GM12878 (cell line): ENCODE results near the gene RP9. TPM values are rescaled to one million over a fixed set of nuclear protein-coding genes. Genes with fewer than 3 reads are reported as not detected.

Source experiments
- ATAC-seq: fragments of 200-7000 bp; cut with Tn5 transposase; 3 replicates; pipeline ENCODE4 v1.9.1; 2020; ENCODE audit warnings: mild to moderate bottlenecking, moderate library complexity
- BruUV-seq: library from RNA; stranded (reverse); fragments of 400-500 nt; replicated peaks from 2 replicates; lab custom pipeline; 2021; lab: Mats Ljungman, UMichigan
- CTCF ChIA-PET: fragments of 300-600 bp; sonication (Branson Sonifier 250); formaldehyde crosslinking; extraction: SDS; loops from one replicate; lab custom pipeline; 2021; ENCODE audit warnings: inconsistent platforms; lab: Yijun Ruan, JAX
- POLR2A ChIA-PET: fragments of 350-600 bp; formaldehyde crosslinking; extraction: SDS; loops from one replicate; lab custom pipeline; 2021; ENCODE audit warnings: inconsistent platforms; lab: Charles Lee
- RAD21 ChIA-PET: fragments of 300-600 bp; sonication (Branson Sonifier 250); formaldehyde crosslinking; loops from one replicate; lab custom pipeline; 2023; ENCODE audit warnings: antibody characterized with exemption; ENCODE audit not compliant: unreplicated experiment; lab: Charles Lee
- SMC1A ChIA-PET: fragments of 300-600 bp; sonication (Branson Sonifier 250); formaldehyde crosslinking; loops from one replicate; lab custom pipeline; 2023; ENCODE audit not compliant: unreplicated experiment, uncharacterized antibody; lab: Charles Lee
- DNase-seq: peaks from one replicate; pipeline ENCODE4 v3.0.0-alpha.2; 2011; ENCODE audit warnings: low read depth, low spot score
- FAIRE-seq: peaks from 3 replicates; lab custom pipeline; 2011; peaks lifted over from hg19 to GRCh38; lab: Jason Lieb, UNC
- H2AFZ ChIP-seq: 2 replicates; pipeline ENCODE4 v1.6.0; 2011; ENCODE audit warnings: low read depth, low read length, control low read depth; ENCODE audit not compliant: control insufficient read depth
- H3K27ac ChIP-seq: 2 replicates; pipeline ENCODE4 v1.5.1; 2011; ENCODE audit warnings: control low read depth; ENCODE audit not compliant: control insufficient read depth, insufficient read depth
- H3K27me3 ChIP-seq, 2 experiments: replicated peaks in 1 of 2; 2 replicates each; pipeline versions ENCODE4 v1.6.0 to v1.6.1; 2011; ENCODE audit warnings: low read length in 1 of 2; ENCODE audit not compliant: control insufficient read depth in 2 of 2, insufficient read depth in 2 of 2
- H3K36me3 ChIP-seq, 2 experiments: 2 replicates each; pipeline ENCODE4 v1.5.1; 2011; ENCODE audit warnings: low read length in 1 of 2; ENCODE audit not compliant: control insufficient read depth in 2 of 2, insufficient read depth in 2 of 2
- H3K4me1 ChIP-seq: 2 replicates; pipeline ENCODE4 v1.6.1; 2011; ENCODE audit warnings: mild to moderate bottlenecking, low read length, moderate library complexity, mixed read lengths; ENCODE audit not compliant: control insufficient read depth, insufficient read depth
- H3K4me2 ChIP-seq: 2 replicates; pipeline ENCODE4 v1.6.0; 2011; ENCODE audit warnings: control low read depth; ENCODE audit not compliant: control insufficient read depth, insufficient read depth
- H3K4me3 ChIP-seq: fragments of 200-600 bp; sonication (generic); 2 replicates; pipeline ENCODE4 v1.5.1; 2016
- H3K79me2 ChIP-seq: 2 replicates; pipeline ENCODE4 v1.6.0; 2011; ENCODE audit warnings: low read length; ENCODE audit not compliant: control insufficient read depth, insufficient read depth
- H3K9ac ChIP-seq: 2 replicates; pipeline ENCODE4 v1.8.0; 2011; ENCODE audit warnings: low read length, control low read depth, mixed read lengths; ENCODE audit not compliant: control insufficient read depth, insufficient read depth
- H3K9me3 ChIP-seq: replicated peaks from 3 replicates; pipeline ENCODE4 v1.5.1; 2011; ENCODE audit warnings: mild to moderate bottlenecking, low read length; ENCODE audit not compliant: control insufficient read depth, insufficient read depth
- H4K20me1 ChIP-seq: 2 replicates; pipeline ENCODE4 v1.6.0; 2011; ENCODE audit not compliant: control insufficient read depth, insufficient read depth
- ATF7 ChIP-seq: fragments of 450-650 bp; IDR thresholded peaks from 2 replicates; pipeline ENCODE4 v1.6.1; 2016; ENCODE audit warnings: low read depth, mild to moderate bottlenecking
- BACH1 ChIP-seq: fragments of 450-650 bp; IDR thresholded peaks from 2 replicates; pipeline ENCODE4 v1.6.1; 2017; ENCODE audit warnings: mild to moderate bottlenecking, borderline replicate concordance
- CEBPB ChIP-seq, 2 experiments: fragments of 150-350 bp in 1 of 2; IDR thresholded peaks; 2 replicates each; pipeline ENCODE4 v1.6.1; 2012 to 2014; ENCODE audit warnings: low read depth in 2 of 2, low read length in 2 of 2, borderline replicate concordance in 1 of 2, inconsistent platforms in 1 of 2
- CHD4 ChIP-seq: fragments of 200-600 bp; sonication (generic); IDR thresholded peaks from 2 replicates; pipeline ENCODE4 v1.6.1; 2016; ENCODE audit warnings: mild to moderate bottlenecking
- ETV6 ChIP-seq, 2 experiments: fragments of 450-650 bp in 1 of 2; IDR thresholded peaks in 1 of 2; conservative IDR thresholded peaks in 1 of 2; 2 replicates each; pipeline ENCODE4 v1.6.1; 2014; ENCODE audit warnings: antibody characterized with exemption in 1 of 2, borderline replicate concordance in 1 of 2, low read depth in 1 of 2, mild to moderate bottlenecking in 1 of 2, moderate library complexity in 1 of 2
- LARP7 ChIP-seq: fragments of 450-650 bp; IDR thresholded peaks from 2 replicates; pipeline ENCODE4 v1.6.1; 2017; ENCODE audit warnings: mild to moderate bottlenecking
- MEF2B ChIP-seq: fragments of 450-650 bp; IDR thresholded peaks from 2 replicates; pipeline ENCODE4 v1.6.1; 2018; ENCODE audit warnings: mild to moderate bottlenecking, moderate library complexity; ENCODE audit not compliant: partially characterized antibody, poor library complexity, severe bottlenecking
- NFYA ChIP-seq: IDR thresholded peaks from 2 replicates; pipeline ENCODE4 v1.6.1; 2011; ENCODE audit warnings: low read depth, mild to moderate bottlenecking, low read length, improper control_type of control experiment, borderline replicate concordance
- PAX8 ChIP-seq: fragments of 450-650 bp; IDR thresholded peaks from 2 replicates; pipeline ENCODE4 v1.6.1; 2017; ENCODE audit warnings: mild to moderate bottlenecking, moderate library complexity
- POLR2A ChIP-seq: IDR thresholded peaks from 2 replicates; pipeline ENCODE4 v1.6.1; 2011; ENCODE audit warnings: low read depth, mild to moderate bottlenecking, low read length
- SREBF1 ChIP-seq: IDR thresholded peaks from 2 replicates; pipeline ENCODE4 v1.6.1; 2012; ENCODE audit warnings: mild to moderate bottlenecking, low read length
- SRF ChIP-seq, 2 experiments: IDR thresholded peaks; 2 replicates each; pipeline ENCODE4 v1.6.1; 2011; ENCODE audit warnings: low read depth in 2 of 2, low read length in 2 of 2, mild to moderate bottlenecking in 1 of 2, moderate library complexity in 1 of 2
- YBX1 ChIP-seq: fragments of 450-650 bp; IDR thresholded peaks from 2 replicates; pipeline ENCODE4 v1.6.1; 2016; ENCODE audit warnings: antibody characterized with exemption
- YY1 ChIP-seq: IDR thresholded peaks from 2 replicates; pipeline ENCODE4 v1.6.1; 2011; ENCODE audit warnings: low read depth, mild to moderate bottlenecking, low read length
- ZBTB40 ChIP-seq: fragments of 450-650 bp; IDR thresholded peaks from 2 replicates; pipeline ENCODE4 v1.6.1; 2016; ENCODE audit warnings: mild to moderate bottlenecking, moderate library complexity, borderline replicate concordance
- ZNF207 ChIP-seq: fragments of 450-650 bp; IDR thresholded peaks from 2 replicates; pipeline ENCODE4 v1.6.1; 2014; ENCODE audit warnings: antibody characterized with exemption, mild to moderate bottlenecking, borderline replicate concordance
- ZNF622 ChIP-seq: fragments of 450-650 bp; IDR thresholded peaks from 2 replicates; pipeline ENCODE4 v1.6.1; 2017; ENCODE audit warnings: mild to moderate bottlenecking, inconsistent platforms
- WGBS: methylation state at CpG from one replicate; pipeline ENCODE4 v1.1.6; 2016; ENCODE audit warnings: low lambda C conversion rate; ENCODE audit not compliant: insufficient replicate concordance, insufficient coverage; ENCODE audit errors: missing lambda C conversion rate; 5-methylcytosine and 5-hydroxymethylcytosine counted together
- in situ Hi-C: fragments of 300-500 bp; cut with MboI; formaldehyde crosslinking; loops from 9 replicates; pipeline ENCODE4 v1.14.3; 2018; ENCODE audit warnings: mixed read lengths
- intact Hi-C: fragments of 100-400 bp; cut with micrococcal nuclease; formaldehyde crosslinking; loops from one replicate; pipeline ENCODE4 v1.14.2; 2022; ENCODE audit not compliant: unreplicated experiment
- polyA plus RNA-seq, 11 experiments: library from polyadenylated mRNA; depleted of rRNA in 4 of 11; unstranded in 6 of 11; stranded (reverse) in 5 of 11; fragments of >200 nt; fragmentation: Nextera tagmentation in 4 of 11; fragmentation: Illumina TruSeq in 1 of 11; extraction: Ambion mirVana in 4 of 11; extraction: Trizol in 1 of 11; gene quantifications; 1 replicate in 1 of 11; 2 replicates in 10 of 11; pipeline versions ENCODE4 v1.2.1 to v1.2.3, GENCODE V29; 2011 to 2016; ENCODE audit warnings: inconsistent platforms in 2 of 11, missing spikeins in 2 of 11, low read depth in 1 of 11
- total RNA-seq, 4 experiments: library from RNA; depleted of rRNA in 3 of 4; stranded (reverse); fragments of >200 nt in 3 of 4; fragmentation: Illumina TruSeq in 1 of 4; extraction: Trizol in 1 of 4; gene quantifications; 2 replicates each; pipeline versions ENCODE4 v1.2.1 to v1.2.3, GENCODE V29; 2013 to 2021
- TF ChIP-seq, protein P1 (sequence below), 3 experiments: IDR thresholded peaks in 2 of 3; conservative IDR thresholded peaks in 1 of 3; 2 replicates each; pipeline ENCODE4 v1.5.1; 2011; ENCODE audit warnings: low read depth in 3 of 3, low read length in 3 of 3, mild to moderate bottlenecking in 3 of 3, control low read depth in 2 of 3, moderate library complexity in 2 of 3, inconsistent platforms in 1 of 3, mixed read lengths in 1 of 3; ENCODE audit not compliant: control insufficient read depth in 2 of 3, insufficient read depth in 1 of 3; ENCODE audit errors: extremely low read depth in 1 of 3

Gene RP9
- total and polyA plus RNA-seq, 10 of the 15 experiments (the other 5 are each of a cell fraction or from before 2014, with no cell fraction given), result 7.6 to 25.3 (median 16.9) TPM

GRCh38 chr7:33137103-33137502 is 27.9 kb upstream of the RP9 start:
- no peak for ATAC-seq
- Histone ChIP-seq H3K36me3 (no peaks in the 10 kb centered on the region), H3K4me1 (no peaks in the 10 kb centered on the region), H4K20me1 (no peaks in the 10 kb centered on the region), H3K79me2 (no peaks in the 10 kb centered on the region), H2AFZ (no peak overlapping the region), H3K9me3 (no peaks in the 10 kb centered on the region; the same call in 2 of the 3 replicates), H3K27me3 (no peaks in the 10 kb centered on the region), H3K4me2 (no peak overlapping the region), H3K4me3 (no peak overlapping the region), H3K27ac (no peak overlapping the region), H3K9ac (no peak overlapping the region)
- DNase-seq, result no peak
- ChIA-PET RAD21 (no interaction called here), POLR2A (no interaction called here), SMC1A (no interaction called here), CTCF (no interaction called here)
- in situ Hi-C loops, result no loop called here
- intact Hi-C loops, result no loop called here
- no peak for FAIRE-seq
- WGBS, result 62% methylated on average over 15 of the region's 15 CpGs
- no TSS peak for BruUV-seq
- TF ChIP-seq BACH1 (no peak), ZBTB40 (no peak), NFYA (no peak), ZNF207 (no peak), SREBF1 (no peak), POLR2A (no peak), ATF7 (no peak), LARP7 (no peak), ETV6 (conservative IDR thresholded peaks at IDR 0.05 in 1 of 2, IDR thresholded peaks at IDR 0.05 in 1 of 2; ENCODE audit: borderline replicate concordance in 1 of 2, low read depth in 1 of 2) (no peak), SRF (IDR thresholded peaks at IDR 0.05; ENCODE audit: low read depth in 2 of 2, low read length in 2 of 2) (no peak), PAX8 (no peak), MEF2B (no peak), YY1 (no peak), ZNF622 (no peak), CHD4 (no peak), CEBPB (IDR thresholded peaks at IDR 0.05; ENCODE audit: borderline replicate concordance in 1 of 2, low read depth in 2 of 2, low read length in 2 of 2) (no peak), YBX1 (no peak)
- TF ChIP-seq, protein P1, sequence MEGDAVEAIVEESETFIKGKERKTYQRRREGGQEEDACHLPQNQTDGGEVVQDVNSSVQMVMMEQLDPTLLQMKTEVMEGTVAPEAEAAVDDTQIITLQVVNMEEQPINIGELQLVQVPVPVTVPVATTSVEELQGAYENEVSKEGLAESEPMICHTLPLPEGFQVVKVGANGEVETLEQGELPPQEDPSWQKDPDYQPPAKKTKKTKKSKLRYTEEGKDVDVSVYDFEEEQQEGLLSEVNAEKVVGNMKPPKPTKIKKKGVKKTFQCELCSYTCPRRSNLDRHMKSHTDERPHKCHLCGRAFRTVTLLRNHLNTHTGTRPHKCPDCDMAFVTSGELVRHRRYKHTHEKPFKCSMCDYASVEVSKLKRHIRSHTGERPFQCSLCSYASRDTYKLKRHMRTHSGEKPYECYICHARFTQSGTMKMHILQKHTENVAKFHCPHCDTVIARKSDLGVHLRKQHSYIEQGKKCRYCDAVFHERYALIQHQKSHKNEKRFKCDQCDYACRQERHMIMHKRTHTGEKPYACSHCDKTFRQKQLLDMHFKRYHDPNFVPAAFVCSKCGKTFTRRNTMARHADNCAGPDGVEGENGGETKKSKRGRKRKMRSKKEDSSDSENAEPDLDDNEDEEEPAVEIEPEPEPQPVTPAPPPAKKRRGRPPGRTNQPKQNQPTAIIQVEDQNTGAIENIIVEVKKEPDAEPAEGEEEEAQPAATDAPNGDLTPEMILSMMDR (IDR thresholded peaks at IDR 0.05 in 2 of 3, conservative IDR thresholded peaks at IDR 0.05 in 1 of 3; ENCODE audit: control insufficient read depth in 2 of 3, extremely low read depth in 1 of 3, insufficient read depth in 1 of 3, low read depth in 3 of 3, low read length in 3 of 3), result no peak
